Measurements from ENCODE around the gene ELK4.

Gene ELK4

DNA sequence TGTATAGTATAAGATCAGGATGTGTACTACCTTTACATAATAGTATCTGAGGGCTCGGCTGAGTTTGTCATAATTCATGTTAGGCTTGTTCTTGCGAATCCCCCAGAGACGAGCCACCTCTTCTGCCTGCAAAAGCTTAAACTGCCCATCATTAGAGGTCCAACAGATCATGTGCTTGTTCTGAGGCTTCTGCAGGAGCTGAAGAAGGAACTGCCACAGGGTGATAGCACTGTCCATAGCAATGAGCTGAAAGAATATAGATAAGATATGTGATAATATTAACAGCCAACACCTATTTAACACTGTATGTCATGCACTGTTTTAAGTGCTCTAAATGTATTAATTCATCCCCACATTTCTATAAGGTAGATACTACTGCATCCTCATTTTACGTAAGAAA, 8.2 kb downstream of the ELK4 start:
- H3K27ac ChIP-seq = no peak overlapping the region
- TF ChIP-seq, protein P1, sequence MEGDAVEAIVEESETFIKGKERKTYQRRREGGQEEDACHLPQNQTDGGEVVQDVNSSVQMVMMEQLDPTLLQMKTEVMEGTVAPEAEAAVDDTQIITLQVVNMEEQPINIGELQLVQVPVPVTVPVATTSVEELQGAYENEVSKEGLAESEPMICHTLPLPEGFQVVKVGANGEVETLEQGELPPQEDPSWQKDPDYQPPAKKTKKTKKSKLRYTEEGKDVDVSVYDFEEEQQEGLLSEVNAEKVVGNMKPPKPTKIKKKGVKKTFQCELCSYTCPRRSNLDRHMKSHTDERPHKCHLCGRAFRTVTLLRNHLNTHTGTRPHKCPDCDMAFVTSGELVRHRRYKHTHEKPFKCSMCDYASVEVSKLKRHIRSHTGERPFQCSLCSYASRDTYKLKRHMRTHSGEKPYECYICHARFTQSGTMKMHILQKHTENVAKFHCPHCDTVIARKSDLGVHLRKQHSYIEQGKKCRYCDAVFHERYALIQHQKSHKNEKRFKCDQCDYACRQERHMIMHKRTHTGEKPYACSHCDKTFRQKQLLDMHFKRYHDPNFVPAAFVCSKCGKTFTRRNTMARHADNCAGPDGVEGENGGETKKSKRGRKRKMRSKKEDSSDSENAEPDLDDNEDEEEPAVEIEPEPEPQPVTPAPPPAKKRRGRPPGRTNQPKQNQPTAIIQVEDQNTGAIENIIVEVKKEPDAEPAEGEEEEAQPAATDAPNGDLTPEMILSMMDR (conservative IDR thresholded peaks at IDR 0.05) = no peak
- TF ChIP-seq ZFX (IDR thresholded peaks at IDR 0.05) = no peak

DNA sequence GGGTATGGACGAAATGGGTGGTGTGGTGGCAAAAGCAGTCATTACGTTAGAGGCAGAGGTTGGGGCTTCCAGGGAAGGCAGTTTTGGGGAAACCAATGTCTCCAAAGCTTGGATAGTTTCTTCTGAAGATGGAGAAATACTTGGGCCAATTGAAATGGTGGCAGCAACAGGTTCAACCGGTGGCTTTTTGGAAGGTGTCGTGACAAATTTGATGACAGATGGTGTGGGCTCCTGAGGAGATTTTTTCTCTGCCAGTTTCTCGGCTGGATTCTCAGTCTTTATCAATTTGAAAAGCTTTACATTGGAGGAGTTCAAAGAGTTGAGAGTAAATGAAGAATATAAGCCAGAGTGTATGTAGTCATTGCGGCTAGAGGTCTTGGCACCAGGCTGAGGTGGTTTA, 11.5 kb downstream of the ELK4 start:
- TF ChIP-seq ZFX (IDR thresholded peaks at IDR 0.05) = no peak
- TF ChIP-seq, protein P1 (conservative IDR thresholded peaks at IDR 0.05) = no peak

DNA sequence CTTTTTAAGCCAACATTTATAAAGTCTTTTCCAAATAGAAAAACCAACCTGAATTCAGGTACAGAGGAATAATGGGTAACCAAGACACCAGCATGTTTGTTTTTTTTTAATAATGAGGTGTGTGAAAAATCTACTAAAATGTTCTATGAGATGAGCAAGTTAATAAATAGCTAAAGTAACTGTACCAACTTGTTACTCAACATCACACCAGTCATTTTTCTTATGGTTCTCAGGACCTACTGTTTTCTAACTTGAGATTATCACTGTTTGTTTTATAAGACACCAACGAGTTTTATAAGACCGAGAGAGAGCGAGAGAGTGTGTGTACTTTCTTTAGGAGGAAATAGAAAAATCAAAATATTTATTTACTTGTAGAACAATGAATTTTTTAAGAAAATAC, 12.4 kb downstream of the ELK4 start:
- H3K27ac ChIP-seq = no peak overlapping the region
- TF ChIP-seq ZFX (IDR thresholded peaks at IDR 0.05) = no peak
- TF ChIP-seq, protein P1 (conservative IDR thresholded peaks at IDR 0.05) = no peak

More for the DNA sequence above, 11.5 kb downstream of the ELK4 start:
- H3K27ac ChIP-seq = 0 out of 2 replicates have a peak overlapping the region, but pooled peaks have one; percentile 13

DNA sequence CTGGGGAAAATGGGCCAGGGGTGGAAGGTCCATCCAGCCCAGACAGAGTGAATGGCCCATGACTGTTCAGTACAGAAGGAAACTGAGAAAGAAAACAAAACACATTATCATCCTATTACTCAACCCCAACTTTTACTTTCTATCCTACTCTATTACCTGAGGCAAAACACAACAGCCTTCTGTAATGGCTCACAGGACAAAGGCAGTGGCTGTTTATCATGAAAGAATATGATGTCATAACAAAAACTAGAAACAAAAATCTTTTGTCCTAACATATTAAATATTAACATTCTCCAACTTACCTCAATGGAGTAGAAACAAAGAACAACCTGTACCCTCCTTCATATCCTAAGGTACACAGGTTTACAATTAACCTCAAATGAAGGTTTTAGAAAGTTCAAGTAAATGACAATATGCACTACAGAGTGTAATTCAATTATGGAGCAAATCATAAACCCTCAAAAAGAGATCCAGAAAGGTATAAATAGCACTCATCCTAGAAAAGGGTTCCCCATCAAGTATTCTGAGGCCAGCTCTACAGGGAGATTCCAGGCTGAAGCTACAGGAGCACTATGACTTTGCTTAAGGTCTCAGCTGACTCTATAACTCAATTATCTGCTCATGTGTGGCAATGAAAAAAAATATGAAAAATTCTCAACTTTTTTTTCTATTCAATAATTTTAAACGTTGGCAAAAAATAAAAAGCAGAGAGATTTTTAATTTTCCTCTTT, 15.1 kb downstream of the ELK4 start:
- H3K27ac ChIP-seq = no peak overlapping the region
- TF ChIP-seq, protein P1 (conservative IDR thresholded peaks at IDR 0.05) = no peak
- no peak for TF ChIP-seq ZFX (IDR thresholded peaks at IDR 0.05)

DNA sequence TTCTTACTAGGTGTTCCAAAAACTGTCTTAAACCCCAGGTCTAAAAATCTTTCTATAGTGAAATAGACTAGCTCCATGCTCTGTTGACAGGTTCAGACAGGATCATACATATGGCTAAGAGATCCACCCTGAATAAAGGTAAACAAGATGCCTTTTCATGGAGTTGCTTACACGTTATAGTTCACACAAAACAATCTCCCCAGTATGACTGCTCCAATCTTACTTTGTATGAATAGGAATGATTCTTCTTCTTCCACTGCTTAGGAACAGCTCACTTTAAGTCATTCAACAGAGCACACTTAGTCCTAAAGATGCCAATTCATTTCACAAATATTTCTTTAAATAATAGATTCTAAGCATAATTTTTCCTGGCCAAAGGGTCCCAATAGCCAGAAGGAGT, 16.0 kb downstream of the ELK4 start:
- no peak for TF ChIP-seq ZFX (IDR thresholded peaks at IDR 0.05)
- TF ChIP-seq, protein P1 (conservative IDR thresholded peaks at IDR 0.05) = no peak
- H3K27ac ChIP-seq = no peak overlapping the region

DNA sequence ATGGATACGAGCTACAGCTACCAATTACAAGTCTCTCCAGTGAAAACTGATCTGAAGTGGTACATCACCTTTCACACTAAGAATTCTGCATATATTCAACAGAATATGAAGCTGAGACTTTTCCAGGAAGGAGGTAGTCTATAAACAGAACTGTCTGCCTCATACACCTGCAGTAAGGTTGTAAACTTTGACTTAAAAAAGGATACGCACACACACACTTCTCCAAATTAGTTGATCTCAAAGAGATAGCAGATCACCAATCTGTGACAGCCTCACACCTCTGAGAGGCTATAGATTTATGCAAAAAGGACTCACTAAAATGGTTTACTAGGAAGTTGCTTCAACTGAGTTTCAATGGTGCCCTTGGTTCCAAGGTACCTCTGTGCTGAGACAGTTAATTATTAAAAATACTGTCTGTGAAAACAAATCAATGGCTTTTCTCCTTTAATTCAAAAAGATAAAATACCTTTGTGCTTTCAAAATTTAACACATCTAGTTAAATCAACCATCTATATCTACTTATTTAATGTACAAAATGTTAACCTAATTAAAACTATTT, 17.9 kb downstream of the ELK4 start:
- H3K27ac ChIP-seq = no peak overlapping the region
- TF ChIP-seq ZFX (IDR thresholded peaks at IDR 0.05) = no peak
- TF ChIP-seq, protein P1 (conservative IDR thresholded peaks at IDR 0.05) = no peak

DNA sequence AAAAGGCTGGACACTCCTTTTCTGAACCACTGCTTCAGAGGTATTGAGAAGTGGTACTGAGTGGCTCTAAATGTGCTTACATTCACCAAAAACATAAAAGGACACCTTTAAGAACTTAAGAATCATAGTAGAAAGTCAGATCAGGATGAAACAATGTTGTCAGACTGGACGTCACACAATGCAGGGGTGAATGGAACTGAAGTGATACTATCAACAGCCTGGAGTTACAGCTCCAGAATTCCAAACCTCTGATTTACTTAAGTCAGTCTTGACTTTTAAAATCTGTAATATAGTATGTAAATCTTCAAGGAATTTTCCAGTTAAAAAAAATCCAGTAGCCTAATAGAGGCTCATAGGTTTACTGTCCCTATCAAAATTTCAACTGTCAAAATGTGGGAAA, 19.3 kb downstream of the ELK4 start:
- TF ChIP-seq, protein P1 (conservative IDR thresholded peaks at IDR 0.05) = no peak
- no peak for TF ChIP-seq ZFX (IDR thresholded peaks at IDR 0.05)
- no peak overlapping the region for H3K27ac ChIP-seq
